MM.1S (cell line): Measurements from ENCODE around the gene RPN1.

ENCODE experiments used
- EZH2 ChIP-seq: fragments of 300-600 bp; sonication (generic); optimal IDR thresholded peaks from 2 replicates; pipeline ENCODE3; 2017; ENCODE audit warnings: low read depth, mild to moderate bottlenecking, antibody characterized with exemption, low read length, mixed read lengths
- EZH2phosphoT487 ChIP-seq: fragments of 300-600 bp; sonication (generic); IDR thresholded peaks from 2 replicates; pipeline ENCODE4 v1.6.1; 2018; ENCODE audit warnings: antibody characterized with exemption, low read length
- TF ChIP-seq, protein P1 (sequence below): fragments of 300-600 bp; sonication (generic); IDR thresholded peaks from 2 replicates; pipeline ENCODE4 v1.5.1; 2016; ENCODE audit warnings: antibody characterized with exemption, low read length, mixed read lengths

DNA sequence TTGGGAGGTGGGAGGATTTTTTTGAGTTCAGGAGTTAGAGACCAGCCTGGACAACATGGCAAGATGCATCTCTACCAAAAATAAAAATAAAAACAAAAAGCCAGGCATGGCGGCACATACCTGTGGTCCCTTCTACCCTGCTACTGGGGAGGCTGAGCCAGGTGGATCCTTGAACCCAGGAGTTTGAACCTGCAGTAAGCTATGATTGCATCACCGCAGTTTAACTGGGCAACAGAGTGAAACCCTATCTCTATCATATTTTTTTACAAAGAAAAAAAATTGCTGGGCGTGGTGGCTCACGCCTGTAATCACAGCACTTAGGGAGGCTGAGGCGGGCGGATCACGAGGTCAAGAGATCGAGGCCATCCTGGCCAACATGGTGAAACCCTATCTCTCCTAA is 35.8 kb upstream of the RPN1 start:
- TF ChIP-seq, protein P1, sequence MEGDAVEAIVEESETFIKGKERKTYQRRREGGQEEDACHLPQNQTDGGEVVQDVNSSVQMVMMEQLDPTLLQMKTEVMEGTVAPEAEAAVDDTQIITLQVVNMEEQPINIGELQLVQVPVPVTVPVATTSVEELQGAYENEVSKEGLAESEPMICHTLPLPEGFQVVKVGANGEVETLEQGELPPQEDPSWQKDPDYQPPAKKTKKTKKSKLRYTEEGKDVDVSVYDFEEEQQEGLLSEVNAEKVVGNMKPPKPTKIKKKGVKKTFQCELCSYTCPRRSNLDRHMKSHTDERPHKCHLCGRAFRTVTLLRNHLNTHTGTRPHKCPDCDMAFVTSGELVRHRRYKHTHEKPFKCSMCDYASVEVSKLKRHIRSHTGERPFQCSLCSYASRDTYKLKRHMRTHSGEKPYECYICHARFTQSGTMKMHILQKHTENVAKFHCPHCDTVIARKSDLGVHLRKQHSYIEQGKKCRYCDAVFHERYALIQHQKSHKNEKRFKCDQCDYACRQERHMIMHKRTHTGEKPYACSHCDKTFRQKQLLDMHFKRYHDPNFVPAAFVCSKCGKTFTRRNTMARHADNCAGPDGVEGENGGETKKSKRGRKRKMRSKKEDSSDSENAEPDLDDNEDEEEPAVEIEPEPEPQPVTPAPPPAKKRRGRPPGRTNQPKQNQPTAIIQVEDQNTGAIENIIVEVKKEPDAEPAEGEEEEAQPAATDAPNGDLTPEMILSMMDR, result no peak
- TF ChIP-seq EZH2, result no peak
- no peak for TF ChIP-seq EZH2phosphoT487
